Mesothelial cell of epicardium (in vitro differentiated cells): ENCODE measurements around the gene NIM1K. TPM values are rescaled to one million over a fixed set of nuclear protein-coding genes. Genes with fewer than 3 reads are reported as not detected.

ENCODE experiments used
- DNase-seq, 2 experiments: peaks; one replicate each; pipeline ENCODE4 v3.0.0; 2021; ENCODE audit warnings: low spot score in 2 of 2; ENCODE audit not compliant: unreplicated experiment in 2 of 2
- H3K27ac Mint-ChIP-seq: 2 replicates; pipeline ENCODE4 v1.8.0; 2021; ENCODE audit warnings: mixed read lengths
- H3K27me3 Mint-ChIP-seq: 2 replicates; pipeline ENCODE4 v1.8.0; 2021; ENCODE audit warnings: low read depth, mixed read lengths
- H3K36me3 Mint-ChIP-seq: 2 replicates; pipeline ENCODE4 v1.8.0; 2021; ENCODE audit warnings: mixed read lengths
- H3K4me1 Mint-ChIP-seq: 2 replicates; pipeline ENCODE4 v1.8.0; 2021; ENCODE audit warnings: mixed read lengths
- H3K4me3 Mint-ChIP-seq: 2 replicates; pipeline ENCODE4 v1.8.0; 2021; ENCODE audit warnings: mild to moderate bottlenecking, moderate library complexity, mixed read lengths
- H3K9me3 Mint-ChIP-seq: 2 replicates; pipeline ENCODE4 v1.8.0; 2021; ENCODE audit warnings: mixed read lengths
- total RNA-seq: library from RNA; stranded (reverse); gene quantifications from 3 replicates; pipeline ENCODE4 v1.2.1, GENCODE V29; 2021
- TF ChIP-seq, protein P1 (sequence below): fragments of 200-600 bp; sonication (generic); IDR thresholded peaks from one replicate; pipeline ENCODE4 v1.5.0; 2021; ENCODE audit warnings: antibody characterized with exemption; ENCODE audit not compliant: unreplicated experiment

Gene NIM1K
- total RNA-seq, 1 donor from 2014 or later = 0.22 TPM

DNA sequence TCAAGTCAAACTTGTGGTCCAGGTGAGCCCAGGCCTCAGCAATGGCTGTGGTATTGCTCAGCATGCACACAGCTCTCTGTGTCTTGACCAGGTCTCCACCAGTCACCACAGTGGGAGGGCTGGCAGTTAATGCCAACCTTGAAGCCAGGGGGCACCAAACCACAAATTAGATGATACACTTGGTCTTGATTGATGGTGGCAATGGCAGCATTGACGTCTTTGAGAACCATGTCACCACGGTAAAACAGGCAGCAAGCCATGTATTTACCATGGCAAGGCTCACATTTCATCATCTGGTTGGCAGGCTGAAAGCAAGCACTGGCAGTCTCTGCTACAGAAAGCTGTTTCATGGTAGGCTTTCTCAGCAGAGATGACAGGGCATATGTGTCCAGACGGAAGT lies 40.0 kb downstream of the NIM1K start:
- DNase-seq = no peak
- no peak overlapping the region for H3K27ac Mint-ChIP-seq
- no peaks in the 10 kb centered on the region for H3K9me3 Mint-ChIP-seq
- TF ChIP-seq, protein P1, sequence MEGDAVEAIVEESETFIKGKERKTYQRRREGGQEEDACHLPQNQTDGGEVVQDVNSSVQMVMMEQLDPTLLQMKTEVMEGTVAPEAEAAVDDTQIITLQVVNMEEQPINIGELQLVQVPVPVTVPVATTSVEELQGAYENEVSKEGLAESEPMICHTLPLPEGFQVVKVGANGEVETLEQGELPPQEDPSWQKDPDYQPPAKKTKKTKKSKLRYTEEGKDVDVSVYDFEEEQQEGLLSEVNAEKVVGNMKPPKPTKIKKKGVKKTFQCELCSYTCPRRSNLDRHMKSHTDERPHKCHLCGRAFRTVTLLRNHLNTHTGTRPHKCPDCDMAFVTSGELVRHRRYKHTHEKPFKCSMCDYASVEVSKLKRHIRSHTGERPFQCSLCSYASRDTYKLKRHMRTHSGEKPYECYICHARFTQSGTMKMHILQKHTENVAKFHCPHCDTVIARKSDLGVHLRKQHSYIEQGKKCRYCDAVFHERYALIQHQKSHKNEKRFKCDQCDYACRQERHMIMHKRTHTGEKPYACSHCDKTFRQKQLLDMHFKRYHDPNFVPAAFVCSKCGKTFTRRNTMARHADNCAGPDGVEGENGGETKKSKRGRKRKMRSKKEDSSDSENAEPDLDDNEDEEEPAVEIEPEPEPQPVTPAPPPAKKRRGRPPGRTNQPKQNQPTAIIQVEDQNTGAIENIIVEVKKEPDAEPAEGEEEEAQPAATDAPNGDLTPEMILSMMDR = no peak
- H3K4me3 Mint-ChIP-seq = no peak overlapping the region
- no peaks in the 10 kb centered on the region for H3K36me3 Mint-ChIP-seq
- peaks cover 2% of the 10 kb centered on the region for H3K27me3 Mint-ChIP-seq
- peaks cover 5% of the 10 kb centered on the region for H3K4me1 Mint-ChIP-seq

DNA sequence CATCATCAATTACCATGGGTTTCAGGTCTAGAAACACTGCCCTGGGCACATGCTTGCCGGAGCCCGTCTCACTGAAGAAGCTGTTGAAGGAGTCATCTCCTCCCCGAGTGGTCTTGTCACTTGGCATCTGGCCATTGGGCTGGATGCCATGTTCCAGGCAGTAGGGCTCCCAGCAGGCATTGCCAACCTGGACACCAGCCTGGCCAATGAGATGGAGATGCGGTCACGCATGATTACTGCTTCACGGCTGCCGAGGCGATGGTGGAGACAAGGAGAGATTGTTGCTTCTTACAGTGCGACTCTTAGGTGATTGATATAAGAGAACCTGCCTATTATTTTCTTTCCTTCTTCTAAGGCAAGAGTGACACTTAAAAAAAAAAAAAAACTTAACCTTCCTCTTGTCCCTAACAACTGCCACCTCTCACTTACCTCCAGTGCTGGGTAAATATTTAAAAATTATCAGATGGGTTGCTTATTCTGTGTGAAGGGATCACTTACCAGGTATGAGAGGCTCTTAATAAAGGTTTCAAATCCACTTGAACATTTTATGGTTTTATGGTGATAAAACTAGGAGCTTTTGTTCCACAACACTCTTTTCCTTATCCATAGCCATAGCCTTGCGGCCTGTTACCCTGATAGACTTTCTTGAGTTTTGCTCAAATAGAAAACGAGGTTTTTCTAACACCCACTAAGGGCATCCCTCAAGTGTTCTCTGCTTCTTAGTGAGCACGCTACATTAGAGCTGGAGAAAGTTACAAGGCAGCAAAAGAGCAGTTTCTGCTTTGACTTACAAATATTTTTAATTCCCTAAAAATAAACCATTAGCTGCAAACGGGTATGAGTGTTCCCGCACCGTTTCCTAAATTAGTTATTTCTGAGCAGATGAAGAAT lies 41.2 kb downstream of the NIM1K start:
- Mint-ChIP-seq H3K4me3 (no peak overlapping the region), H3K27ac (no peak overlapping the region), H3K27me3 (peaks cover 2% of the 10 kb centered on the region), H3K4me1 (peaks cover 8% of the 10 kb centered on the region), H3K36me3 (no peaks in the 10 kb centered on the region), H3K9me3 (no peaks in the 10 kb centered on the region)
- no peak for DNase-seq
- TF ChIP-seq, protein P1 = no peak

DNA sequence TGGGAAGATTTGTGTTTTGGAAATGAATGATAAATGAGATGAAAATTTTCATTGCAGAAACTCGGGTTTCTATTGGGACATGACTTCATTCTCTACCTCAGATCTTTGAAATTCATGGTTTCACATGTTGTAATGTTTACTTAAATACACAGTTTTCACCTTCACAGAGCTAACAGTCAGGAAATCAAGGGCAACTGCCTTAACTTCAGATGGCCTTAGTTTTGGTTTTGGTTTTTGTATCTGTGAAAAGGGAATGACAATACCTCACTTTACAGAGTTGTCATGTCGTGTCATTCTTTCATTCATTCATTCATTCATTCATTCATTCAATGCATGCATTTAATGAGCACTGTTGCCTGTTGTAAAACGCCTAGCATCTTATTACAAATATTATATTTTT lies 41.9 kb downstream of the NIM1K start:
- DNase-seq = no peak
- Mint-ChIP-seq H3K27me3 (peaks cover 2% of the 10 kb centered on the region), H3K9me3 (no peaks in the 10 kb centered on the region), H3K4me1 (peaks cover 10% of the 10 kb centered on the region), H3K27ac (no peak overlapping the region), H3K36me3 (no peaks in the 10 kb centered on the region), H3K4me3 (no peak overlapping the region)
- TF ChIP-seq, protein P1 = no peak

DNA sequence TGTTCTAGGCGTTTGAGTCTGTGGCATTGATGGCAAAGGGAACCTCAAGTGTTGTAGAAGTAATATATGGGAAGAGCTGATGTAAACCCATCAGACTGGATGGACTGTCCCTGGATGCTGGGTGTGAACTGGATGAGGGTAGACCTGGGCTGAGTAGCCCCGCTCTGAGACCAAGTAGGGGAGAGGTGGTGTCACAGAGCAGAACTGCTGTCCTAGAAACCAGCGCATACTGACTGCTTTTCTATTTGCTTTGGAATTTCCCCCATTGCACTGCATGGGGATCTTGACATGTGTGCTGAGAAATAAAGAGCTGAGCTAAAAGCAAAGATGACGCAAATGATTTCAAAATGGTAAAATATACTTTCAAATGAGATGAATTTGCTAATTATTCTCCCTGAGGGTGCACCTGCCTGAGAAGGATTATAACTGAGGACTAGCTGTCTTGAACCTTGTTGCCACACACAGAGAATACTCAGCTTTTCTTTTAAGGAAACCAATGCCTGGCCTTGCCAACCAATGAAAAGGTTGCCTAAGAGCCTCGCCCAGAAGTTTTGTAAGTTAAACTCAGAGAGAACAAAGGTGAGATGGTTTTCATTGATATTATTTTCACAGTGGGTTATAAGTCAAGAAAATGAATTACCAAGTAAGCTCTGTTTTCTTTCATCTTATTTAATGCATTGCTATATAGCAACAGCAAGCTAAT lies 44.8 kb downstream of the NIM1K start:
- no peak for DNase-seq
- Mint-ChIP-seq H3K4me3 (no peak overlapping the region), H3K9me3 (no peaks in the 10 kb centered on the region), H3K27me3 (peaks cover 4% of the 10 kb centered on the region), H3K4me1 (peaks cover 12% of the 10 kb centered on the region), H3K27ac (peak overlapping the region; percentile 80), H3K36me3 (no peaks in the 10 kb centered on the region)
- TF ChIP-seq, protein P1 = no peak

DNA sequence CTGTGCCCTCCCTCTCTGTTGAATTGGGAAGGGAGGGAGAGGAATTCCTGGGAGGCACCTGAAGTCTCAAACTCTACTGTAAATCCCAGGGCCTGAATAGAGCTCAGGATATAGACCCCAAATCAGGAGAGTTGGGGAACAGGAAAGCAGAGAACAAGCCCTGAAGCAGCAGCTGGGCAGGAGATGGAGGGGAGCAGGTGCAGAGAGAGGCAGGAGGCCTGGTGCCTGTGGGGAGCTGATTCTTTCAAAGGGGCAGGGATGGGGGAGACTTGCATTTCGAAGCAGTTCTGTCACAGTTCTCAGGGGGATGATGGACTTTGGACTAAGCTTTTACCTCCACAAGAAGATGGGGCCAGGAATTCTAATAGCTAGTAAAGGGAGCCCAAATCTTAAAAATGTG lies 50.2 kb downstream of the NIM1K start:
- no peak overlapping the region for H3K4me3 Mint-ChIP-seq
- no peaks in the 10 kb centered on the region for H3K9me3 Mint-ChIP-seq
- peaks cover 20% of the 10 kb centered on the region for H3K27me3 Mint-ChIP-seq
- no peaks in the 10 kb centered on the region for H3K36me3 Mint-ChIP-seq
- DNase-seq = no peak
- H3K27ac Mint-ChIP-seq = no peak overlapping the region
- H3K4me1 Mint-ChIP-seq = peaks cover 12% of the 10 kb centered on the region
- TF ChIP-seq, protein P1 = no peak
